Endothelial cell of umbilical vein (primary cell): ENCODE measurements around the gene TRIM2. TPM values are rescaled to one million over a fixed set of nuclear protein-coding genes. Genes with fewer than 3 reads are reported as not detected.

Experiments
- BruUV-seq: library from RNA; stranded (reverse); fragments of 400-500 nt; replicated peaks from 2 replicates; lab custom pipeline; 2021; lab: Mats Ljungman, UMichigan
- CTCF ChIA-PET: fragments of 300-600, 350-600 bp; sonication (Branson Sonifier 250); formaldehyde crosslinking; loops from one replicate; lab custom pipeline; 2021; ENCODE audit warnings: antibody characterized with exemption, inconsistent platforms; lab: Charles Lee
- POLR2A ChIA-PET: fragments of 300-600, 350-600 bp; sonication (Branson Sonifier 250); formaldehyde crosslinking; loops from one replicate; lab custom pipeline; 2021; ENCODE audit warnings: antibody characterized with exemption, inconsistent platforms; lab: Charles Lee
- DNase-seq: peaks from one replicate; pipeline ENCODE4 v3.0.0-alpha.2; 2011; ENCODE audit warnings: low read depth, low spot score
- FAIRE-seq: peaks from 2 replicates; lab custom pipeline; 2011; peaks lifted over from hg19 to GRCh38; lab: Jason Lieb, UNC
- H2AFZ ChIP-seq: 2 replicates; pipeline ENCODE4 v1.6.0; 2012; ENCODE audit warnings: low read depth, low read length, control low read depth, inconsistent platforms
- H3K27ac ChIP-seq: 2 replicates; pipeline ENCODE4 v1.5.1; 2011; ENCODE audit warnings: low read depth, mild to moderate bottlenecking, control low read depth, low read length, moderate library complexity; ENCODE audit not compliant: insufficient read depth
- H3K27me3 ChIP-seq, 2 experiments: 2 replicates each; pipeline versions ENCODE4 v1.6.0 to v1.6.1; 2011; ENCODE audit warnings: low read length in 2 of 2, mixed read lengths in 1 of 2; ENCODE audit not compliant: control insufficient read depth in 2 of 2, insufficient read depth in 2 of 2
- H3K36me3 ChIP-seq, 2 experiments: 2 replicates in 1 of 2; 3 replicates in 1 of 2; pipeline ENCODE4 v1.5.1; 2011; ENCODE audit warnings: low read length in 2 of 2, mild to moderate bottlenecking in 1 of 2, moderate library complexity in 1 of 2; ENCODE audit not compliant: control insufficient read depth in 2 of 2, insufficient read depth in 2 of 2; ENCODE audit errors: extremely low read depth in 1 of 2
- H3K4me1 ChIP-seq: 3 replicates; pipeline ENCODE4 v1.5.1; 2011; ENCODE audit warnings: mild to moderate bottlenecking, low read length; ENCODE audit not compliant: control insufficient read depth, insufficient read depth; ENCODE audit errors: extremely low read depth
- H3K4me2 ChIP-seq: 2 replicates; pipeline ENCODE4 v1.6.1; 2011; ENCODE audit warnings: low read length, control low read depth, mixed read lengths; ENCODE audit not compliant: insufficient read depth
- H3K4me3 ChIP-seq, 3 experiments: fragments of 200-600 bp in 1 of 3; sonication (generic), shearing (Covaris generic) in 1 of 3; replicated peaks in 1 of 3; 2 replicates each; pipeline ENCODE4 v1.5.1; 2011 to 2016; ENCODE audit warnings: control low read depth in 3 of 3, low read length in 3 of 3, mild to moderate bottlenecking in 2 of 3, inconsistent platforms in 1 of 3, low read depth in 1 of 3, moderate library complexity in 1 of 3; ENCODE audit not compliant: insufficient read depth in 1 of 3
- H3K79me2 ChIP-seq: 2 replicates; pipeline ENCODE4 v1.6.0; 2012; ENCODE audit warnings: low read length, inconsistent platforms; ENCODE audit not compliant: control insufficient read depth, insufficient read depth
- H3K9ac ChIP-seq: replicated peaks from 2 replicates; pipeline ENCODE3; 2011; ENCODE audit warnings: low read length, control low read depth; ENCODE audit not compliant: insufficient read depth; ENCODE audit errors: extremely low read depth
- H3K9me1 ChIP-seq: replicated peaks from 3 replicates; pipeline ENCODE4 v1.6.0; 2011; ENCODE audit warnings: mild to moderate bottlenecking, low read length; ENCODE audit not compliant: control insufficient read depth, insufficient read depth; ENCODE audit errors: extremely low read depth
- H3K9me3 ChIP-seq: replicated peaks from 2 replicates; pipeline ENCODE4 v1.5.1; 2012; ENCODE audit warnings: low read length, inconsistent platforms; ENCODE audit not compliant: control insufficient read depth, insufficient read depth
- H4K20me1 ChIP-seq: replicated peaks from 2 replicates; pipeline ENCODE3; 2011; ENCODE audit warnings: mild to moderate bottlenecking, low read length; ENCODE audit not compliant: control insufficient read depth, insufficient read depth; ENCODE audit errors: extremely low read depth
- EZH2 ChIP-seq: IDR thresholded peaks from 2 replicates; pipeline ENCODE4 v1.6.1; 2012; ENCODE audit warnings: borderline replicate concordance, low read depth, mild to moderate bottlenecking, moderate library complexity, low read length, inconsistent platforms; ENCODE audit not compliant: severe bottlenecking
- FOS ChIP-seq: IDR thresholded peaks from 2 replicates; pipeline ENCODE4 v1.6.1; 2011; ENCODE audit warnings: mild to moderate bottlenecking, low read length, moderate library complexity, borderline replicate concordance; ENCODE audit not compliant: insufficient read depth
- GATA2 ChIP-seq: IDR thresholded peaks from 2 replicates; pipeline ENCODE4 v1.7.0; 2011; ENCODE audit warnings: low read depth, mild to moderate bottlenecking, moderate library complexity, mixed read lengths, low read length; ENCODE audit not compliant: insufficient read length, insufficient read depth
- JUN ChIP-seq: IDR thresholded peaks from 2 replicates; pipeline ENCODE4 v1.6.1; 2011; ENCODE audit warnings: borderline replicate concordance, low read depth; ENCODE audit not compliant: insufficient read length, insufficient read depth
- MYC ChIP-seq: IDR thresholded peaks from one replicate; pipeline ENCODE4 v1.6.1; 2011; ENCODE audit warnings: mild to moderate bottlenecking, low read depth, low read length
- POLR2A ChIP-seq: IDR thresholded peaks from 2 replicates; pipeline ENCODE4 v1.6.1; 2012; ENCODE audit warnings: low read depth, mild to moderate bottlenecking, control low read depth, low read length
- POLR2AphosphoS5 ChIP-seq: IDR thresholded peaks from 2 replicates; pipeline ENCODE4 v1.6.1; 2012; ENCODE audit warnings: low read depth, mild to moderate bottlenecking, control low read depth, low read length, moderate library complexity; ENCODE audit not compliant: insufficient read depth
- dilution Hi-C: fragments of 300-500 bp; cut with MboI; formaldehyde crosslinking; loops from one replicate; pipeline ENCODE4 v1.15.0; 2019; ENCODE audit warnings: low sequenced_read_pairs; ENCODE audit not compliant: extremely low pct_ligation_motif_present
- intact Hi-C: fragments of 100-400 bp; cut with micrococcal nuclease; formaldehyde crosslinking; loops from one replicate; pipeline ENCODE4 v1.10.0; 2022
- polyA plus RNA-seq, 4 experiments: library from polyadenylated mRNA; depleted of rRNA in 3 of 4; stranded (reverse) in 3 of 4; unstranded in 1 of 4; fragments of >200 nt; gene quantifications; 2 replicates each; pipeline versions ENCODE4 v1.2.1 to v1.2.3, GENCODE V29; 2011 to 2012; ENCODE audit warnings: missing spikeins in 1 of 4
- total RNA-seq: library from RNA; stranded (reverse); gene quantifications from 2 replicates; pipeline ENCODE4 v1.2.3, GENCODE V29; 2021
- TF ChIP-seq, protein P1 (sequence below): IDR thresholded peaks from 2 replicates; pipeline ENCODE4 v1.6.1; 2011; ENCODE audit not compliant: insufficient read depth, insufficient read length
- TF ChIP-seq, protein P2 (sequence below), 2 donors: IDR thresholded peaks; 1 replicate in 1 of 2; 2 replicates in 1 of 2; pipeline ENCODE4 v1.5.1; 2011; ENCODE audit warnings: low read length in 2 of 2, mild to moderate bottlenecking in 2 of 2, moderate library complexity in 2 of 2, control low read depth in 1 of 2, inconsistent platforms in 1 of 2, low read depth in 1 of 2; ENCODE audit not compliant: insufficient read depth in 1 of 2; ENCODE audit errors: extremely low read depth in 1 of 2

The TRIM2 gene
- total and polyA plus RNA-seq, 2 donors (not counting 3 experiments of a cell fraction or from before 2014, with no cell fraction given), result 6.8 to 19.7 TPM

DNA sequence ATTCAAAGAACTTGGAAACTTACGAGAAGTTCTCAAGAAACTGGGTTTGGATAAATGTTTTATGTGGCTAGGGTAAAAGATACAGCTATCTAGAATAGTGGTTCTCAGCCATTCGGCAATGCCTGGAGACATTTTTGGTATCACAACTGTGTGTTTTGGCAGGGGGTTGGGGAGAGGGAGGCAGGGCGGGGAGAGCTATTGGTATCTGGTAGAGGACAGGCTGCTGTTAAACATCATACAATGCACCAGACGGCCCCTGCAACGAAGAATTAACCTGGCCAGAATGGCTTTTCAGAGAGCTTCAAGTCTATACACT lies 89.5 kb downstream of the TRIM2 start:
- POLR2A ChIA-PET, result no interaction called here
- no peaks in the 10 kb centered on the region for H3K27me3 ChIP-seq
- peaks cover 0 to 3% of the 10 kb centered on the region in 2 experiments for H3K36me3 ChIP-seq
- CTCF ChIA-PET, result interaction anchor here (0.9 to 1.3 kb wide), 3 partner anchors 17 to 151 kb away, joined by 3 read pairs; no protein-coding TSS in a partner anchor
- TF ChIP-seq POLR2AphosphoS5 (no peak), EZH2 (no peak), JUN (no peak), FOS (no peak), POLR2A (no peak), MYC (no peak), GATA2 (no peak)
- TF ChIP-seq, protein P1, sequence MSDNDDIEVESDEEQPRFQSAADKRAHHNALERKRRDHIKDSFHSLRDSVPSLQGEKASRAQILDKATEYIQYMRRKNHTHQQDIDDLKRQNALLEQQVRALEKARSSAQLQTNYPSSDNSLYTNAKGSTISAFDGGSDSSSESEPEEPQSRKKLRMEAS, result no peak
- TF ChIP-seq, protein P2, sequence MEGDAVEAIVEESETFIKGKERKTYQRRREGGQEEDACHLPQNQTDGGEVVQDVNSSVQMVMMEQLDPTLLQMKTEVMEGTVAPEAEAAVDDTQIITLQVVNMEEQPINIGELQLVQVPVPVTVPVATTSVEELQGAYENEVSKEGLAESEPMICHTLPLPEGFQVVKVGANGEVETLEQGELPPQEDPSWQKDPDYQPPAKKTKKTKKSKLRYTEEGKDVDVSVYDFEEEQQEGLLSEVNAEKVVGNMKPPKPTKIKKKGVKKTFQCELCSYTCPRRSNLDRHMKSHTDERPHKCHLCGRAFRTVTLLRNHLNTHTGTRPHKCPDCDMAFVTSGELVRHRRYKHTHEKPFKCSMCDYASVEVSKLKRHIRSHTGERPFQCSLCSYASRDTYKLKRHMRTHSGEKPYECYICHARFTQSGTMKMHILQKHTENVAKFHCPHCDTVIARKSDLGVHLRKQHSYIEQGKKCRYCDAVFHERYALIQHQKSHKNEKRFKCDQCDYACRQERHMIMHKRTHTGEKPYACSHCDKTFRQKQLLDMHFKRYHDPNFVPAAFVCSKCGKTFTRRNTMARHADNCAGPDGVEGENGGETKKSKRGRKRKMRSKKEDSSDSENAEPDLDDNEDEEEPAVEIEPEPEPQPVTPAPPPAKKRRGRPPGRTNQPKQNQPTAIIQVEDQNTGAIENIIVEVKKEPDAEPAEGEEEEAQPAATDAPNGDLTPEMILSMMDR (IDR thresholded peaks at IDR 0.05; ENCODE audit: extremely low read depth in 1 of 2, insufficient read depth in 1 of 2, low read depth in 1 of 2, low read length in 2 of 2), result no peak
- H3K9me3 ChIP-seq, result no peaks in the 10 kb centered on the region
- H3K9me1 ChIP-seq, result no peaks in the 10 kb centered on the region
- DNase-seq (no peak), FAIRE-seq (no peak)
- H3K4me1 ChIP-seq, result no peaks in the 10 kb centered on the region
- H2AFZ ChIP-seq, result no peak overlapping the region
- H3K79me2 ChIP-seq, result no peaks in the 10 kb centered on the region
- no peak overlapping the region for H3K4me3 ChIP-seq
- intact Hi-C loops (loop anchor here (5.0 kb wide), 1 partner anchor 149 kb away; no protein-coding TSS in a partner anchor), dilution Hi-C loops (no loop called here)
- no TSS peak for BruUV-seq
- no peak overlapping the region for H3K4me2 ChIP-seq
- no peak overlapping the region for H3K9ac ChIP-seq
- no peak overlapping the region for H3K27ac ChIP-seq
- H4K20me1 ChIP-seq, result no peaks in the 10 kb centered on the region
